GM18499 (cell line): ENCODE results near the gene LINS1.

Experiments used
- ATAC-seq: cut with Tn5 transposase; IDR thresholded peaks from one replicate; pipeline ENCODE4 v1.9.1; 2021; ENCODE audit warnings: moderate number of reproducible peaks; ENCODE audit not compliant: insufficient read depth, unreplicated experiment

The LINS1 gene

DNA sequence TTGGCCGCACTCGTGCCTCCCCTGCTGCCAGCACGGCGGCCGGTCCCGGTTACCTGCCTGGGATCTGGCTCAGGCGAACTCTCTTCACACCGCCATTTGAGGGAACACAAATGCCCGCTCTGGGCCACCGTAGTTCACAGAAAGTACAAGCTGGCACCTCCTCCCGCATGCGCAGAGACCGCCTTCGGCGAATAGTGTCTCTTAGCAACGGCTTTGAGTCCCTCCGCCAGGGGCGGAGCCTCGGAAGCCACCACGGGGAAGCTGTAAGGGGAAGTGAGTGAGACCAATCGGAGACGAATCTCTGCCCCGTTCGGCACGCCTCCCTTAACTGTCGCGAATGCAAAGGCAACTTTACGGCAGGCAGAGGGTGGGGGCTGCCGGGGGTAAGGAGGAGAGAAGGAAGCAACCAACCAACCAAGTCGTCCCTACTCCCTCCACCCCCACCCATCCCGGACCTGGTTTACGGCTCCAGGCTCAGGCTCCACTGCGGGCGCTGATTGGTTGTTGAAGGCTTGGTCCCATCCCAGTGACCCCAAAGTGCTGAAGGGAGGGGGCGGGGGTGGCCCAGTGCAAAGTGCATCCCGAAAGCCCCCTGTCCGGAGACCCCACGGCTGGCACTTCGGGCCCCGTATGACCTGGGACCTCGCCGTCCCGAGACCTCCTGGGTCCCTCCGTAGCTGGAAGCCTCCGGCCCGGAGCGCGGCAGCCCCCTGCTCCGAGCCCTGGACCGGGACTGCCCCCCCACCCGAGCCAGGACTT lies at the start of gene LINS1, which contains the start of gene ASB7:
LINS1 (minus strand) TSS at position 121 of the 759 bp plus-strand sequence. CDS start 21,342 bp downstream, outside the sequence.
ASB7 (plus strand) TSS at position 526 of the 759 bp plus-strand sequence. CDS start 9,628 bp downstream, outside the sequence.
- ATAC-seq, result peak; percentile 81

DNA sequence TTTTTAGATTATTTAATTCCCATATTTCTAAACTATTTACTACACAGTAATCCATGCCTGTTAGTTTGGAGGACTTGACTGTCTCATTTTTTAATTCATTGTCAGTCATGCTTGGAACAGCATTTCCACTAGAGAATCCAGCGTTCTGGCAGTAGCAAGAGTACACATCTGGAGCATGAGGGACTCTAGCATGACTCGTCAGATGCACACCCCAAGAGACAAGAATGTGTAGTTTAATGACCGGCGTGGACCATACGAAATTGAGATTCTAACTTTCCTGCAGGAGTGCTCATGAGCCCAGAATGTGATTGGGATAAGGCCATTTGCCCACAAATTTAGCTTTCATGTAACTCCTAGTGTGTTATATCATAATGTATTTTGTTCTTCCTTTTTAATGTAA lies 49.3 kb upstream of the LINS1 start:
- no peak for ATAC-seq

GRCh38 chr15:100650685-100651084 lies 48.7 kb upstream of the LINS1 start:
- no peak for ATAC-seq

- ATAC-seq, result no peak
These were observed 47.0 kb upstream of the LINS1 start for GRCh38 chr15:100648951-100649350.

DNA sequence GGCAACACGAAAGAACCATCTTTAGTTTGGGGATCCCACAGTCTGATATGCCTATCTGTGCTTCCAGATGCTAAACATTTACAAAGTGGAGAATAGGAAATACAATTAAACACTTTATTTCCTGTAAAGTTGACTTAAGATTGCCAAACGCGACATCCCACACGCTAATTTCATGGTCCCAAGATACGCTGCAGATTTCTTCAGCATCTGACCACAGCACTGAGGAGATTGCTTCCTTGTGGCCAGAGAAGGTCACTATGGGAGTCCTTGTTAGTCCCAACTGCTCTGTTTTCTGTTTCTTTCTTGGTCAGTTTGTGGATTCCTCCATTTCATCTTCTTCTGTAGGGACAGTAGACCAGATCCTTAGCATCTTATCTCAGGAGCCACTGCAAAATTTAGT lies 43.7 kb upstream of the LINS1 start:
- no peak for ATAC-seq

GRCh38 chr15:100642950-100643338 lies 41.0 kb upstream of the LINS1 start:
- no peak for ATAC-seq

DNA sequence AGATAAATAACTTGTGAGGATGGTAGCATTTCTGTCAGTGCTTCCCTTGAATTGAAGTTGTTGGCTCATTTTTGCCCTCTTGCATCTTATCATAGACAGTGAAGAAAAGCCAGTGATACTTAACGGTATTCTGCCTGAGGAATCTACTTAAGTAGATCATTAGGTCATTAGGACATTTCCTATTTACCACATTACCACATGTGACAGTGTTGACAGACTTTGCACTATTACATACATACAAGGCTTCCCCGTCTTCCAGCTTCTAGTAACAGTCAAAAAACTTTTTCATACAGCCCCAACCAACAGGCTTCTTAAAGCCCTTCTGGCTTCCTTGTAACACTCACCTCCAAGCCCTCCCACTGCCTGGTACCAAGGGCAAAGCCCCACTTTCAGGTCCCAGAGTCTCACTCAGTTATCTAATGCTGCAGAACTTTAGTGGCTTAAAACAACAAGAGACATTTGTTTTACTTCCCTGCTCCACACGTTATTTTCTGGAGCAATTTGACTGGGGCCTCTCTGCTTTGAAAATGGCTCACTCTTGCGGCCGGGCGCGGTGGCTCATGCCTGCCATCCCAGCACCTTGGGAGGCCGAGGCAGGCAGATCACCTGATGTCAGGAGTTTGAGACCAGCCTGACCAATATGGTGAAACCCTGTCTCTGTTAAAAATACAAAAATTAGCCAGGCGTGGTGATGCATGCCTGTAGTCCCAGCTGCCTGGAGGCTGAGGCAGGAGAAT lies 40.4 kb upstream of the LINS1 start:
- ATAC-seq, result no peak

- ATAC-seq, result no peak
These were observed 36.3 kb upstream of the LINS1 start for GRCh38 chr15:100638177-100638730.

DNA sequence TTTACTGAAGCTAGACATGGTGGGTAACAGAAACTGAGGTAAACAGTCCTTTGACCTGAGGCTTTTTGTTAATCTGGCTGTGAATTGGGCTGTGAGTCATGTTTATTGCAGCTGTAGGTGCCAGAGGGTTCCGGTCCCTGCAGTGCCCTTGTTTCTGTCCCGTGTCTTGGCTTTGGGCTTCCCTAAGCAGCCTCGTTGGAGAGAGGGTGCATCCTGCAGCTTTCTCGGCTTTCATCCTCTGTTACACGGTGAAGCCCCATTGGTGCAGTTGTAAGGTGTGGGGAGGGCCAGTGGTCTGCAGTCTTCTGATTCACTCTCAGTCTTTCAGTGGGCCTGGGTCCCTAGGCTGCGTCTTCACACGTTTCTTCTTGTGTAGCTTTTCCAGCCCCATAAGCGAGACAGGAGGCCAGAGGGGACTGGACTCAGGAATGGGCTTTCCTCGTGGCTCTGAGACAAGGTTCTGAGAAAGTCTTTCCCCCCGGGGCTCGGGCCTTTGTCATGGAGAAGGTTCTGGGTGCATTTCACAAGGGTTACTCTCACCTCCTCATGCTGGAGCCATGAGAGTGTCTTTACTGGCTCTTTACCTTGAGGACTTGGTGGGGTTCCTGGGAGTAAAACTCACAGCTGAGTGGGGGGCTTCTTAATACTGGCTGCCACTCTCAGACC lies 33.6 kb upstream of the LINS1 start:
- ATAC-seq, result no peak

GRCh38 chr15:100633763-100634075 lies 31.7 kb upstream of the LINS1 start:
- no peak for ATAC-seq

DNA sequence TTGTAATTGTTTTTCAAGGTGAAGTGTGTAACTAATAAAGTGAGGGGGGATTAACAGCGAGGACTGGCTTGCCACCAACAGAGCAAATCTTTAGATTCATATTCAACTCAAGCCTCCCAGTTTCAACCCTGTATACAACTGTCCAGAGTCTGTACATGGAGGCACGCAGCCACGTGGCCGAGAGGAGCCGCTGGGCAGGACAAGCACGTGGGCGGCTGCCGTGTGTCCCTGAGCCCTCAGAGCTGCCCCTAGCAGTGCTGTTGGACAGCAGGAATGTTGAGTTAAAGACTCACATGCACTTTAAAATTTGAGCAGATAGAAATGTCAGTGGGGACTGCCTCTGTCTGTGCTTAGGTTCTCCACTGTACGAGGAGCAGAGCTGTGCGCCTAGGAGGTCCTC lies 29.8 kb upstream of the LINS1 start:
- ATAC-seq, result no peak

- no peak for ATAC-seq
These were observed 26.8 kb upstream of the LINS1 start for GRCh38 chr15:100628746-100629145.

DNA sequence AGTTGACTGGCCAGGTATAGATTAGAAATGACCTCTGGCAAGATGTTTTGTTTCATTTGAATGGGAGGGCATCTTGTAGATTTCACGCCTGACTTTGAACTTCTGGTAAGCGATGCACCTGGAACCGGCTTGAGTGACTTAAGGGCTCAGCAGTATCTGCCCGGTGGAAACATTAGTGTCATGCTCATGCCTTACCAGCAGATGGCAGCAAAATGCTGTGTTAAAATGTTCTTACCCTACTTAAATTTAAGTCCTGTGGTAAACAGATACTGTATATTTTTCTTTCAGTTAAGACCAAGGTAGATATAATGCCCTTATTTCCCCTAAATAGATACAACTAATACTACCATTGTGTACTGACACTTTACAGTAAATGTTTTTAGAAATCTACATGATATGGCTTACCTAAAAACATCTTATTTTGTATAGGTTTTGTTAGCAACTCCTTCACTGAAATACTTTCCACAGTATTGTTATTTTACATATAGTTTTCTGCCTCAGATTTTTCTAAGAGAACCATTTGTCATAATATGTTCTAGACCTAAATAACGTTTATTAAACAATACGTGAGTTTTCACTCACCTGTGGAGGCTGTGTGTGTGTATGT lies 25.9 kb upstream of the LINS1 start:
- ATAC-seq, result peak; percentile 61

GRCh38 chr15:100623301-100623700 lies 21.3 kb upstream of the LINS1 start:
- ATAC-seq, result no peak

DNA sequence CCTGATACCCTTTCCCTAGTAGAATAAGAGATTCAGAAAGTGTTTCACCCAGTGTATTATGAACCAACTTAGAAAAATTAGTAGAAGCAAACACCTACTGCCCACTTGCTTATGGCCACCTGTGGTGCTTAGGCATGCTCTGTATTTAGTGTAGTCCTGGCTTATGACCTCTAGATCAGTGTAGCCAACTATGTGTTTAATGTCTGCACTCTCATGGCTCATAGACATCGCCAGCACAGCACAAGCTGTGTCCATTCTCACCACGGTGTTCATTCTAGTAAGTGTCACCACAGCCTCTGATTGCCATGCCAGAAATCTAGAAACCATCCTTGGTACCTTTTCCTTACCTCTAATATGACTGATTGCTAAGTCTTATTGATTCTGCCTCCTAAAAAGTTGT lies 14.7 kb upstream of the LINS1 start:
- no peak for ATAC-seq

GRCh38 chr15:100615801-100616200 lies 13.8 kb upstream of the LINS1 start:
- no peak for ATAC-seq

DNA sequence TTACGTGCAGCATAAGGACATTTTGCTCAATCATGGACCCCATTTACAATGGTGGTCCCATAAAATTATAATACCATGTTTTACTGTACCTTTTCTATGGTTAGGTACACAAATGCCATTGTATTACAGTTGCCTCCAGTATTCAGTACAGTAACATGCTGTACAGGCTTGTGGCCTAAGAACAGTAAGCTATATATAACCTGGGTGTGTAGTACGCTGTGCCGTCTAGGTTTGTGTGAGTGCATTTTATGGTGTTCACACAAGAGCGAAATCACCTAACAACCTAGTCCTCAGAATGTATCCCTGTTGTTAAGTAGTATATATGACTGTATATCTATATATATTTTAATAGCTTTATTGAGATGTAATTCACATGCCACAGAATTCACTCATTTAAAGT lies 12.9 kb upstream of the LINS1 start:
- ATAC-seq, result no peak

DNA sequence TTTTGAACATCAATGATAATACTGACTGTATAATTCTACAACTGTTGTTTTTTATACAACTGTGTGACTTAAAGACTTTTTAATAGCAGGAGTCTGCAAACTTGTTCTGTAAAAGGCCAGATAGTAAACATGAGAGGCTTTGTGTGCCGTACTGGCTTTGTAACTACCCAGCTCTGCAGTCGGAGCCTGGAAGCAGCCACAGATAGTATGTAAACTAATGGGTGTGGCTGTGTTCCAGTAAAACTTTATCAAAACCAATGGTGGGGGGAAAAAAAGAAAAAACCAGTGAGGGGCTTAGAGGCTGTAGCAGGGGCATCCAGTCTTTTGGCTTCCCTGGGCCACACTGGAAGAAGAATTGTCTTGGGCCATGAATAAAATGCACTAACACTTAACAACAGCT lies 12.4 kb upstream of the LINS1 start:
- no peak for ATAC-seq

- ATAC-seq, result no peak
These were observed 11.2 kb upstream of the LINS1 start for GRCh38 chr15:100613208-100613607.

- no peak for ATAC-seq
These were observed 10.6 kb upstream of the LINS1 start for GRCh38 chr15:100612539-100612938.
